ENCODE data around the gene FGF1.

- TF ChIP-seq, protein P1, sequence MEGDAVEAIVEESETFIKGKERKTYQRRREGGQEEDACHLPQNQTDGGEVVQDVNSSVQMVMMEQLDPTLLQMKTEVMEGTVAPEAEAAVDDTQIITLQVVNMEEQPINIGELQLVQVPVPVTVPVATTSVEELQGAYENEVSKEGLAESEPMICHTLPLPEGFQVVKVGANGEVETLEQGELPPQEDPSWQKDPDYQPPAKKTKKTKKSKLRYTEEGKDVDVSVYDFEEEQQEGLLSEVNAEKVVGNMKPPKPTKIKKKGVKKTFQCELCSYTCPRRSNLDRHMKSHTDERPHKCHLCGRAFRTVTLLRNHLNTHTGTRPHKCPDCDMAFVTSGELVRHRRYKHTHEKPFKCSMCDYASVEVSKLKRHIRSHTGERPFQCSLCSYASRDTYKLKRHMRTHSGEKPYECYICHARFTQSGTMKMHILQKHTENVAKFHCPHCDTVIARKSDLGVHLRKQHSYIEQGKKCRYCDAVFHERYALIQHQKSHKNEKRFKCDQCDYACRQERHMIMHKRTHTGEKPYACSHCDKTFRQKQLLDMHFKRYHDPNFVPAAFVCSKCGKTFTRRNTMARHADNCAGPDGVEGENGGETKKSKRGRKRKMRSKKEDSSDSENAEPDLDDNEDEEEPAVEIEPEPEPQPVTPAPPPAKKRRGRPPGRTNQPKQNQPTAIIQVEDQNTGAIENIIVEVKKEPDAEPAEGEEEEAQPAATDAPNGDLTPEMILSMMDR (IDR thresholded peaks at IDR 0.05), result no peak
- no peak for TF ChIP-seq POLR2A (IDR thresholded peaks at IDR 0.05)
These were observed 41.8 kb downstream of the FGF1 start for GRCh38 chr5:142644127-142644526.

Measured in uterus (tissue), 2 donors.